PFSK-1 (cell line): ENCODE measurements around the gene LRRC70.

Source experiments
- FOXP2 ChIP-seq: optimal IDR thresholded peaks from 2 replicates; pipeline ENCODE3; 2011; ENCODE audit warnings: borderline replicate concordance, control low read depth, inconsistent platforms; ENCODE audit not compliant: insufficient read depth; ENCODE audit errors: extremely low read length, extremely low read depth
- POLR2AphosphoS5 ChIP-seq: IDR thresholded peaks from 2 replicates; pipeline ENCODE4 v1.6.1; 2012; ENCODE audit warnings: low read depth, mild to moderate bottlenecking, control low read depth, low read length, moderate library complexity
- SIN3A ChIP-seq: IDR thresholded peaks from 2 replicates; pipeline ENCODE4 v1.6.1; 2012; ENCODE audit warnings: mild to moderate bottlenecking, low read length, moderate library complexity, borderline replicate concordance; ENCODE audit not compliant: insufficient read depth
- TAF1 ChIP-seq: IDR thresholded peaks from 2 replicates; pipeline ENCODE4 v1.6.1; 2012; ENCODE audit warnings: low read length, control low read depth, borderline replicate concordance; ENCODE audit not compliant: insufficient read depth
- TF ChIP-seq, protein P1 (sequence below), 2 experiments: IDR thresholded peaks; 2 replicates each; pipeline versions ENCODE4 v1.6.1 to v1.8.0; 2011 to 2012; ENCODE audit warnings: low read depth in 2 of 2, low read length in 2 of 2, control low read depth in 1 of 2, inconsistent platforms in 1 of 2, mild to moderate bottlenecking in 1 of 2, moderate library complexity in 1 of 2; ENCODE audit not compliant: insufficient read depth in 1 of 2

LRRC70 gene

DNA sequence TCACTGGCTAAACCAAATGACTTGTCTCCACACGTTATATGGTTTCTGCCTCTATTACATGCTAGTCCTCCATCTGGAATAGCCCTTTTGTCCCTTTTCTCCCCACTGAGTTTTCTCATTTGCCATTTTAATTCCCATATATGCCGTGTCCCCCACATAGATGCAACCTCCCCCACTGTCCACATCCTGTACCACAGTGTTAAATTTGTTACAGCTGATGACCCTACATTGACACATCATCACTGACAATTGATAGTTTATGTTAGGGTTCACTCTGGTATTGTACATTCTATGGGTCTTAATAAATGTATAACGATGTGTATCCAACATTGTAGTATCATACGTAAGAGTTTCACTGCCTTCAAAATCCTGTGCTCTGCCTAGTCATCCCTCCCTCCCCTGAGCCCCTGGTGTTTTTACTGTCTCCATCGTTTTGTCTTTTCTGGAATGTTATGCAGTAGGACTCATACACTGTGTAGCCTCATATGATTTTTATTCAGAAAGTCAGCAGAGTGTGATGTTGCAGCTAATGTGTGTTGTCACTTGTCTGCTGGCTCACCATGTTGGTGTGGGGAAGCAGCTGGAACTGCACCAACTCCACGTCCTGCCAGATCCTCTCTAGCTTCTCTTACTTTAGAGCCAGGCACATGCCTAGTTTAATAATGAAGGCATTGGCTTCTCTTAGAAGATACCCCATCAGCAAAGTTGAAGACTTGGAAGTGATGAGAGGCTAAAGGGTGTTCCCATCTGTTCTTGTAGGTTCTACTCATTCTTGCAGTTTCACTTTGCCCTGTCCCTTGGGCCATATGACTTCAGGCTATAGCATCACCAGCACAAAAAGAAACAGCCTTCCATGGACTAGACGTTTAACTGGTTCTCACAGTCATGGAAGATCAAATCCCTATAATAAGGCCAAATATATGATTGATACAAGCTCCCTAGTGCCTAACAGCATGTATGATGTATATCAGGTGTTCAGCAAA is 30.2 kb downstream of the LRRC70 start:
- TF ChIP-seq SIN3A, result no peak
- TF ChIP-seq FOXP2, result no peak
- no peak for TF ChIP-seq TAF1
- TF ChIP-seq, protein P1, sequence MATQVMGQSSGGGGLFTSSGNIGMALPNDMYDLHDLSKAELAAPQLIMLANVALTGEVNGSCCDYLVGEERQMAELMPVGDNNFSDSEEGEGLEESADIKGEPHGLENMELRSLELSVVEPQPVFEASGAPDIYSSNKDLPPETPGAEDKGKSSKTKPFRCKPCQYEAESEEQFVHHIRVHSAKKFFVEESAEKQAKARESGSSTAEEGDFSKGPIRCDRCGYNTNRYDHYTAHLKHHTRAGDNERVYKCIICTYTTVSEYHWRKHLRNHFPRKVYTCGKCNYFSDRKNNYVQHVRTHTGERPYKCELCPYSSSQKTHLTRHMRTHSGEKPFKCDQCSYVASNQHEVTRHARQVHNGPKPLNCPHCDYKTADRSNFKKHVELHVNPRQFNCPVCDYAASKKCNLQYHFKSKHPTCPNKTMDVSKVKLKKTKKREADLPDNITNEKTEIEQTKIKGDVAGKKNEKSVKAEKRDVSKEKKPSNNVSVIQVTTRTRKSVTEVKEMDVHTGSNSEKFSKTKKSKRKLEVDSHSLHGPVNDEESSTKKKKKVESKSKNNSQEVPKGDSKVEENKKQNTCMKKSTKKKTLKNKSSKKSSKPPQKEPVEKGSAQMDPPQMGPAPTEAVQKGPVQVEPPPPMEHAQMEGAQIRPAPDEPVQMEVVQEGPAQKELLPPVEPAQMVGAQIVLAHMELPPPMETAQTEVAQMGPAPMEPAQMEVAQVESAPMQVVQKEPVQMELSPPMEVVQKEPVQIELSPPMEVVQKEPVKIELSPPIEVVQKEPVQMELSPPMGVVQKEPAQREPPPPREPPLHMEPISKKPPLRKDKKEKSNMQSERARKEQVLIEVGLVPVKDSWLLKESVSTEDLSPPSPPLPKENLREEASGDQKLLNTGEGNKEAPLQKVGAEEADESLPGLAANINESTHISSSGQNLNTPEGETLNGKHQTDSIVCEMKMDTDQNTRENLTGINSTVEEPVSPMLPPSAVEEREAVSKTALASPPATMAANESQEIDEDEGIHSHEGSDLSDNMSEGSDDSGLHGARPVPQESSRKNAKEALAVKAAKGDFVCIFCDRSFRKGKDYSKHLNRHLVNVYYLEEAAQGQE (IDR thresholded peaks at IDR 0.05; ENCODE audit: insufficient read depth in 1 of 2, low read depth in 2 of 2, low read length in 2 of 2), result no peak
- TF ChIP-seq POLR2AphosphoS5, result no peak

DNA sequence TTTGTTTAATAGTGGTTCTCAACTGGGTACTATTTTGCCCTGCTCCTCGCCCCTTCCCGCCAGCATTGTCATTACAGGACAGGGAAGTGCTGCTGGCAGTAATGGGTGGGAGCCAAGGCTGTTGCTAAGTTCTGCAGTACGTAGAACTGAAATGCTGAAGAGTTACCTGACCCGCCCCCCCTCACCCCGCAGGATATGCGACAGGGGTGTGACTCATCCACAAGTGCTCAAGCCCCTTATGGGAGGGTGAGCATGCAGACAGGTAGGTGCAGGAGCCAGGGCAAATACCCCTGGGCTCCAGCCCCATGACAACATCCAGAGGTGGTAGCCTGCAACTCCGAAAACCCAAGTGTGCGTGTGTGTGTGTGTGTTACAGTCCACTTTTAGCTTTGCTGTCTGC is 35.7 kb downstream of the LRRC70 start:
- no peak for TF ChIP-seq FOXP2
- TF ChIP-seq, protein P1 (IDR thresholded peaks at IDR 0.05; ENCODE audit: insufficient read depth in 1 of 2, low read depth in 2 of 2, low read length in 2 of 2), result no peak

- TF ChIP-seq SIN3A, result no peak
- TF ChIP-seq, protein P1 (IDR thresholded peaks at IDR 0.05; ENCODE audit: insufficient read depth in 1 of 2, low read depth in 2 of 2, low read length in 2 of 2), result no peak
- TF ChIP-seq FOXP2, result no peak
- TF ChIP-seq TAF1, result no peak
- TF ChIP-seq POLR2AphosphoS5, result no peak
Observed at GRCh38 chr5:62616615-62617277, 38.1 kb downstream of the LRRC70 start.

DNA sequence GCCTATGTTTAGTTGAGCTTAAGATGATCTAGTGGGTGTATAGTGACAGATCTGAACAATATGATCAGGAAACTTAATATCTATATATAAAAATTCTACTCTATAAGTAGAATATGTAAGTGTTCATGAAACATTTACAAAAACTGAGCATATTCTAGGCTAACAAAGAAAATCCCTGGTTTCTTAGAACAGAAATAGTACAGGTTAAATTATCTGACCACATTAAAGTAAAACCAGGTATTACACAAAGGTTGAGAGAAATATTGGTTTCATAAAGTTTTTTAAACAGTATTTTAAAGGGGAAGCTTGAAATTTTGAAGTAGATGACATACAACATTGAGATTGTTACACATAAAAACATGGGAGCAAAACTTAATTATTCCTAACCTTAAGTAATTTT is 39.3 kb downstream of the LRRC70 start:
- TF ChIP-seq, protein P1 (IDR thresholded peaks at IDR 0.05; ENCODE audit: insufficient read depth in 1 of 2, low read depth in 2 of 2, low read length in 2 of 2), result no peak
- no peak for TF ChIP-seq POLR2AphosphoS5
- no peak for TF ChIP-seq TAF1
- TF ChIP-seq SIN3A, result no peak
- no peak for TF ChIP-seq FOXP2
